NCI-H2196 (cell line): ENCODE data around the gene SHROOM1.
"Not testable (repeated sequence)": the region's sequence is repeated elsewhere in the genome, so short reads cannot be mapped to it uniquely, and the experiment has no call there.

ENCODE experiments used
- DNase-seq: peaks from one replicate; lab custom pipeline; 2025; ENCODE audit not compliant: unreplicated experiment; lab: John Stamatoyannopoulos, UW

The SHROOM1 gene

DNA sequence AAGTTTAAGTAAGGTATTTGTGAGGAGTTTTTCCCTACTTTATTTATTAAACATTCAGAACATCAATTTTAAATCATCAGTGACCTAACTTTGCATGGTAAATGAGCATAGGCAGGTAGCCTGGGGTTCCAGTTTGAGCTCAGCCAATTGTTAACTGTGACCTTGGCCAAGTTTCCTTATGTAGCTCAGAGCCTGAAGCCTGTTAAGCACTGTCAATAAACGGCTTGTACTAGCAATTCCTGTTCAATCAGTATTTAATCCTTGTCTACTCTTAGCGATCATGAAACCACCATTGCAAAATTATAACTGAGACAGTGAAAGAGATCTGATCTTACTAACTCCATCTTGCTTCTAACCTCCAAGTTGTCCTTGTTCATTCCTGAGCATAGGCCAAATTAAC is 22.0 kb downstream of the SHROOM1 start:
- no peak for DNase-seq

- no peak for DNase-seq
Observed at GRCh38 chr5:132807163-132807838, 23.1 kb downstream of the SHROOM1 start.

DNA sequence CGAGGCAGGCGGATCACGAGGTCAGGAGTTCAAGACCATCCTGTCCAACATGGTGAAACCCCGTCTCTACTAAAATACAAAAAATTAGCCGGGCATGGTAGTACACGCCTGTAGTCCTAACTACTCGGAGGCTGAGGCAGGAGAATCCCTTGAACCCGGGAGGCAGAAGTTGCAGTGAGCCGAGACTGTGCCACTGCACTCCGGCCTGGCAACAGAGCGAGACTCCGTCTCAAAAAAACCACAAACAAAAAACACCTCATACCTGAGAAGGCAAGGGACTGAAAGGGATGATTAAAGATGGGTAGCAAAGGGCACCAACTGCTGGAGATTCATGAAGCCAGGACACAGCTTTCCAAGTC is 23.7 kb downstream of the SHROOM1 start:
- not testable (repeated sequence) for DNase-seq

GRCh38 chr5:132805872-132806271 is 24.6 kb downstream of the SHROOM1 start:
- DNase-seq = not testable (repeated sequence)

DNA sequence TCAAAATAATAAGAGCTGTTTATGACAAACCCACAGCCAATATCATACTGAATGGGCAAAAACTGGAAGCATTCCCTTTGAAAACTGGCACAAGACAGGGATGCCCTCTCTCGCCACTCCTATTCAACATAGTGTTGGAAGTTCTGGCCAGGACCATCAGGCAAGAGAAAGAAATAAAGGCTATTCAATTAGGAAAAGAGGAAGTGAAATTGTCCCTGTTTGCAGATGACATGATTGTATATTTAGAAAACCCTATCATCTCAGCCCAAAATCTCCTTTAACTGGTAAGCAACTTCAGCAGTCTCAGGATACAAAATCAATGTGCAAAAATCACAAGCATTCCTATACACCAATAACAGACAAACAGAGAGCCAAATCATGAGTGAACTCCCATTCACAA is 26.2 kb downstream of the SHROOM1 start:
- not testable (repeated sequence) for DNase-seq

DNA sequence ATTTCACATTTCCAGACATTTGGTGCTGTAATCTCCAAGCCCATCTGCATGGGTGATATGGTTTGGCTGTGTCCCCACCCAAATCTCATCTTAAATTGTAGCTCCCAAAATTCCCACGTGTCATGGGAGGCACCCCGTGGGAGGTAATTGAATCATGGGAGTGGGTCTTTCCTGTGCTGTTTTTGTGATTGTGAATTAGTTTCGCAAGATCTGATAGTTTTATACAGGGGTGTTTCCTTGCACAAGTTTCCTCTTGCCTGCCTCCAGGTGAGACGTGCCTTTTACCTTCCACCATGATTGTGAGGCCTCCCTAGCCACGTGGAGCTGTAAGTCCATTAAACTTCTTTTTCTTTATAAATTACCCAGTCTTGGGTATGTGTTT is 27.8 kb downstream of the SHROOM1 start:
- not testable (repeated sequence) for DNase-seq

DNA sequence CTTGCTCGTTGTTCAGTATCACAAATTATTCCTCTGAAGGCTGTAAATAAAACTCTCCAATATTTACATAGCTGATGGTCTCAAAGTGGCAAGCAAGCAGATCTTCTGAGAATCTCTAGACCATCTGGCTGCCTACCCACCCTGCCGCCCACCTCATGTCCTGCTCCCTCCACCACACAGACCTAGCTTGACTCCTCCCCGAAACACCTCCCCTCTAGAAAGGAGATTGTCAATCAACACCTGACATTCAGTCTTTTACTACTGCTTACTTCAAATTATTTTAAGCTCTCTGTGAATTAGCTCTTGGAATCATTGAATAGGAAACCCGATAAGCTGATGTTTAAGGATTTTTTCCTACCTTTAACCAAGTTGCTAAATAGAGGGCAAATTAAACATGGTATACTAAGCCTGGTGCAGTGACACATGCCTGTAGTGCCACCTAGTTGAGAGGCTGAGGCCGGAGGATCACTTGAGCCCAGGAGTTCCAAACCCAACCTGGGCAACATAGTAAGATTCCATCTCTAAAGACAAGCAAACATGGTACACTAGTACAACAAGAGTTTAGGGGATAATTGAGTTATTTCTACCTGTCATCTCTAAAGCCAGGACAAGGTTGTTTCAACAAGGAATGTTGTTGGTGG is 28.3 kb downstream of the SHROOM1 start:
- no peak for DNase-seq

DNA sequence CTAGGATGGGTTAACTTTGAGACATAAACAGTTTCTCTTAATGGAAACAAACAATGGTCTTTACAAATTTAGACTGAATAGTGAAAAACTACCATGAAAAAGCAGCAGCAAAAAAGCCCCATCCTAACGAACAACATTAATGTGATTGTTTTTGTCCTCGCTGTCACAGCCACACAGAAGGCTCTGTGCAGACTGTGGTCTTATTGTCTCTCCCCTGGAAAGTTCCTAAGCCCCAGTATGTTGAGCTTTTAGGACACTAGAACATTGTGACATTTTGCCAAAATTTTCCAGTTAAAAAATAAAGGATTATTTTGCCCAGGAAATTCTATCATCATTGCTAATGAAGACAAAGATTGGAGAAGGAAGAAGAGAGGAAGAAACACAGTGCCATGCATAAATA is 29.9 kb downstream of the SHROOM1 start:
- DNase-seq = no peak

DNA sequence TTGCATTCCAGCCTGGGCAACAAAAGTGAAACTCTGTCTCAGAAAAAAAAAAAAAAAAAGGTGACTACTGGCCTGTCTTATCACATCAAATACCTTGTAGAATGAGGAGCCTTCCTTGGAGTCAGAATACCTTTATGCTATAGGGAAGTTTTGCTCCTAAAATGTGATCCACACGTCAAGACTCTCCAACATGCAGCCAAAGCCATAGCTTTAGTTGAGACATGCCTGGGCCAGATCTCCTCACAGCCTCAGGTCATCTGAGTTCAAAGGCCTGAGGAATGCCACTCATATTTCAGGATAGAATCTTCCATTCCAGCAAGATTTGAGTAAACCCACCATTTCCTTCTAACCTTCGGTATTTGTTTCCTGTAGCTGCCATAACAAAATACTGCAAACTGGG is 31.1 kb downstream of the SHROOM1 start:
- DNase-seq = no peak

- no peak for DNase-seq
Observed at GRCh38 chr5:132797651-132798050, 32.8 kb downstream of the SHROOM1 start.

DNA sequence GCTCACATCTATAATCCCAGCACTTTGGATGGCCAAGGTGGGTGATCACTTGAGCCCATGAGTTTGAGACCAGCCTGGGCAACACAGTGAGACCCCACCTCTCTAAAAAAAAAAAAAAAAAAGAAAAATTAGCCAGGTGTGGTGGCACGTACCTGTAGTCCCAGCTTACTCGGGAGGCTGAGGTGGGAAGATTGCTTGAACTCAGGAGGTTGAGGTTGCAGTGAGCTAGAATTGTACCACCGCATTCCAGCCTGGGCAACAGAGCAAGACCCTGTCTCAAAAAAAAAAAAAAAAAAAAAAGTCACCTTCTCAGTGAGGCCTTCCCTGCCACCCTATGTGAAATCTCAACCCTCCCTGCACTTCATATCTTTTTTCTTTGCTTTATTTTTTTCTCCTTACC is 39.4 kb downstream of the SHROOM1 start:
- no peak for DNase-seq

- no peak for DNase-seq
Observed at GRCh38 chr5:132790201-132790865, 40.1 kb downstream of the SHROOM1 start.

DNA sequence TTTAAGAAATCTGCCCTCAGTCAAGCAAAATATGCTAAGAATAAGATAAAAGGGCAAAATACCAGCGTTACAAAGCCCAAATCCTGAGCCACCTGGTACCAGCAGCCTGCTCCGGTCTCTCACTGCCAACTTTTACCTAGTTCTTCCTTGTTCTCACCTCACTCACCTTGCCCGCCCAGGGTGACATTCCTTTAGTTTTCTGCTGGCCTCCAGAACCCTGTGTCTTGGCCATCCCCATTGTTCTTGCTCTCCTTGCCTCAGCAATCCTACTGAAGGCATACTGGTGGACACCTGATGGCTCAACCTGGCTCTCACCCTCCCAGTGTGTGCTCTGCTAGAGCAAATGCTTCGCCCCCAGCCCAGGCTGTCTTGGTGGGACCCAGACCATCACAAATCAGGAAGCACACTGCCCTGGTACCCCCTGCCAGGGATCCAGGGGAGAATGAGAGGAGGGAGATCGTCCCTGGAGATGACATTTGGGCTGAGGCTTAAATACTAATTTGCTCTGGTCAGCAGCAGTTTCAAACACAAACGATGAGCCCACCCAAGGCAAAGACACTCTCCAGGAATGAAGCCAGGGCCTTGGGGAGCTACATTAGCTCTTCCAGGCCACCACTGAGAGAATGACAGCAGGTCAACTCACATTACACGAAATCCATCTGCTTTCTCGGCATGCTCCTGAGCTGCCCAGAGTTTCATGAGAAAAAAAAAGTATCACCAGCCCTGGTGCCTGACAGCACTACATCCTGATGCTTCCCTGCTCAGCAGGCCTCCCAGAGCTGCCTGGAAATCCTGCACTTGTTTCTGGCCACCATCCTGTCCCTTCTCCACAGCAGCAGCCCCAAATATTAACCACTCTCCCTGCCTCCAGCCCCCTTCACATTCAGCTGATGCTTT is 41.2 kb downstream of the SHROOM1 start:
- DNase-seq = no peak

- DNase-seq = no peak
Observed at GRCh38 chr5:132788508-132788907, 41.9 kb downstream of the SHROOM1 start.

DNA sequence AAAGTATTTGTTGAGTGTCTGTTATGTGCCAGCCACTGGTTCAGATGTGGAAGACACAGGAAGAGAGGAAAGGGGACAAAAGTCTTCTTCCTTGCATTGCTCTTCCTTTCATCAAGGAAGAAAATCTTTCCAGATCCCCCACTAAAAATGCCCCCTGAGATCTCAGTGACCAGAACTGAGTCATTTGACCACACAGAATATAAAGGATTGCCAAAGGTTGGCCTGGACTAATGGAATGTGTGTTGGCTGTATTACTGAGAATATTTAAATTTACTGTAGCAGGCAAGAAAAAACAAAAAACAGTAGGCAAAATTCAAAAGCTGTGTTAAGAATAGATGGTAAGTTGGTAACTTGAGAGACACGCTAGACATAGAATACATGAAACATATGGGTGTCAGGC is 43.4 kb downstream of the SHROOM1 start:
- no peak for DNase-seq

DNA sequence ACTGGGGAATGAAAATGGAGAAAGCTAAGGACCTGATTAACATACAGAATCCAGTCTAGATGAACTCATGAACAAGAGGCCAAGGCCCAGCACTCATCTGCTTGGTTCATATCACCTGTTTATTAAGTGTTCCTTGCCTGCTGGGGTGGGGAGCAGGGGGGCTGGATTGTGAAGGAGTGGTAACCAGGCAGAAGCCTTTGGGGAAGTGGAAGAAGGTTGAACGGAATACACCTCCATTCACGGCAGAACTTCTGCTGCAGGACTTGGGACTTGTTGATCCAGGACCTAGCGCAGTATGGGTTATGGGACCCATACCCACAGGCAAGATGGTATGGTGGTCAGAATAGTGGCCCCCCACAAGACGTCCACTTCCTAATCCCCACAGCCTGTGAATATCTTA is 44.6 kb downstream of the SHROOM1 start:
- no peak for DNase-seq

GRCh38 chr5:132785365-132785764 is 45.1 kb downstream of the SHROOM1 start:
- DNase-seq = no peak

GRCh38 chr5:132782101-132782500 is 48.3 kb downstream of the SHROOM1 start:
- no peak for DNase-seq

GRCh38 chr5:132781029-132781428 is 49.4 kb downstream of the SHROOM1 start:
- DNase-seq = no peak

GRCh38 chr5:132780577-132780976 is 49.9 kb downstream of the SHROOM1 start:
- no peak for DNase-seq

GRCh38 chr5:132779961-132780360 is 50.5 kb downstream of the SHROOM1 start:
- DNase-seq = no peak
